ENCODE results near the gene FIBCD1. TPM values are rescaled to one million over a fixed set of nuclear protein-coding genes. Genes with fewer than 3 reads are reported as not detected.

FIBCD1 gene
- total and polyA plus RNA-seq, 2 of the 8 experiments (the other 6 are each of a cell fraction or from before 2014, with no cell fraction given), result 6.1 to 8.8 TPM

DNA sequence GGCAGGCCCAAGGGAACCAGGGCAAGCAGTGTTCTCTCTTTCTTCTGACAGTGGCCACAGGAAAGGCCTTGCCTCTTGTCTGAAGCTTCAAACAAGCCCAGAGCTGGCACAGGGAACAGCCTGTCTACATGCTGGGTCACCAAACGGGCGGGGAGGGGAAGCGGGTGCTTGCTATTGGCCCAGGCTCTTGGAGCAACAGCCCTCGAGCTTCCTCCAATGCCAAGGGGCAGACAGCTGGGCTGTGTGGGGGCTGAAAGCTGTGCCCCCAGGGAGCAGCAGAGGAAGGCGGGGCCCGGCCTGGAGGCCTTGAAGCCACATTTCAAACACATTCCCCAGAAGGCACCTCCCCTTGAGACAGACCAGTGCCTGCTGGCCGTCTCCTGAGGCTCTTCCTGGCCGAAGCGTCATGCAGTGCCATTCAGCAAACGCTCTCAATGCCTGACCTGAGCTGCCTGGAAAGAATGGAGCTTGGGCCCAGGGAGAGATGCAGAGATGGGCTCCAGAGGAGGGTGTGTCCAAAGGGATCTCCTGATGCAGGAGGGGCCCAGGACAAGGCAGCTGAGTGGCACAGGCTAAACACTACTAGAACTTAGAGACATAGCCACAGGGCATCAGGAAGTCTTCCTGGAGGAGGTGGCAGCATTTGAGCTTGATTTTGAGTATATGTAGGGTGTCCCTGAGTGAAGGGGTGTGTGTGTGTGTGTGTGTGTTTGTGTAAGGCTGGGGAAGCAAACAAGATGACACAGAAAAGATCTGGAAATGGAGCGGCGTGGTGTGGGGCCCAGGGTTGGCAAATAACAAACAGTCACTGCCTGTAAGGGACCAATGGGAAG lies 2.5 kb downstream of the FIBCD1 start:
- Histone ChIP-seq H4K5ac (ENCODE audit: insufficient read length, low read depth, low read length) (no peak overlapping the region), H3K14ac (ENCODE audit: insufficient read length) (no peak overlapping the region), H2BK15ac (ENCODE audit: low read length) (peak overlapping the region; percentile 72), H3K4me2 (ENCODE audit: insufficient read depth in 1 of 2, low read depth in 2 of 2, low read length in 2 of 2) (peak overlapping the region; percentile 16 to 39), H3K18ac (ENCODE audit: extremely low read depth, low read length) (peak overlapping the region; percentile 40; the same call in 1 of the 2 replicates), H3K79me1 (ENCODE audit: low read depth, low read length) (no peaks in the 10 kb centered on the region), H3K56ac (replicated peaks; ENCODE audit: insufficient read length, low read depth, low read length) (no peak overlapping the region), H3K9ac (replicated peaks in 1 of 4; ENCODE audit: extremely low read depth in 1 of 4, low read depth in 3 of 4, low read length in 3 of 4) (no peak overlapping the region), H2BK120ac (replicated peaks; ENCODE audit: low read depth, low read length) (no peak overlapping the region), H3K4me1 (replicated peaks in 1 of 4; ENCODE audit: control insufficient read depth in 3 of 4, insufficient read depth in 4 of 4, low read length in 3 of 4) (peaks cover 8 to 58% (median 34%) of the 10 kb centered on the region in 4 experiments), H3K79me2 (ENCODE audit: control insufficient read depth in 1 of 2, insufficient read depth in 2 of 2, low read length in 2 of 2) (no peaks in the 10 kb centered on the region), H3K23ac (ENCODE audit: insufficient read length) (no peak overlapping the region), H3K4ac (replicated peaks; ENCODE audit: insufficient read length, low read depth, low read length) (no peak overlapping the region), H2BK12ac (ENCODE audit: low read depth, low read length) (peak overlapping the region; percentile 93; the same call in 1 of the 2 replicates), H3K27me3 (replicated peaks in 1 of 4; ENCODE audit: control insufficient read depth in 3 of 4, extremely low read depth in 1 of 4, insufficient read depth in 3 of 4, low read length in 3 of 4) (peaks cover 18 to 41% (median 31%) of the 10 kb centered on the region in 4 experiments), H4K91ac (replicated peaks; ENCODE audit: insufficient read length, low read length) (peak overlapping the region; percentile 13), H3K4me3 (ENCODE audit: extremely low read depth in 1 of 4, insufficient read depth in 2 of 4, low read depth in 3 of 4, low read length in 4 of 4) (no peak overlapping the region), H2BK20ac (ENCODE audit: low read length) (peak overlapping the region; percentile 66; the same call in 1 of the 2 replicates), H4K8ac (ENCODE audit: extremely low read depth, insufficient read depth, low read length) (no peak overlapping the region), H4K20me1 (replicated peaks in 1 of 2; ENCODE audit: control insufficient read depth in 1 of 2, insufficient read depth in 2 of 2, low read length in 2 of 2) (peaks cover 3 to 5% of the 10 kb centered on the region in 2 experiments), H2AK5ac (ENCODE audit: low read depth, low read length) (peak overlapping the region; percentile 88), H2AFZ (ENCODE audit: low read length) (no peak overlapping the region), H2BK5ac (ENCODE audit: low read depth, low read length) (peak overlapping the region; percentile 75; the same call in 1 of the 2 replicates), H3K27ac (ENCODE audit: low read depth, low read length) (0 out of 2 replicates have a peak overlapping the region, but pooled peaks have one; percentile 48), H3K9me3 (ENCODE audit: insufficient read depth in 2 of 2, low read depth in 1 of 2, low read length in 1 of 2) (no peaks in the 10 kb centered on the region), H3K23me2 (ENCODE audit: low read depth, low read length) (peaks cover 14% of the 10 kb centered on the region; the same call in 1 of the 2 replicates), H3K36me3 (ENCODE audit: control insufficient read depth in 2 of 4, insufficient read depth in 4 of 4, low read length in 3 of 4) (no peaks in the 10 kb centered on the region; a peak in 1 of 8 replicates)
- no peak for FAIRE-seq
- WGBS, 2 experiments (ENCODE audit: extremely low coverage in 1 of 2, insufficient coverage in 1 of 2, insufficient read length in 1 of 2, insufficient replicate concordance in 2 of 2, low coverage in 1 of 2, low lambda C conversion rate in 2 of 2, missing lambda C conversion rate in 1 of 2), result 25% methylated on average over 12 of the region's 12 CpGs; no CpG with 5 or more reads in 1 of the 2 experiments
- ChIA-PET CTCF (ENCODE audit: partially characterized antibody) (interaction anchor here (0.6 to 7.8 kb wide), 13 partner anchors 8 to 347 kb away, joined by 3 to 38 read pairs (median 5); no protein-coding TSS in a partner anchor), POLR2A (ENCODE audit: partially characterized antibody) (interaction anchor here (0.7 to 1.4 kb wide), 3 partner anchors 26 to 43 kb away, joined by 3 to 4 read pairs (median 3); no protein-coding TSS in a partner anchor)
- DNase-seq (ENCODE audit: low read depth in 1 of 2, low spot score in 2 of 2), result peak; percentile 59 to 76
- TF ChIP-seq JUN (IDR thresholded peaks at IDR 0.05; ENCODE audit: low read depth, low read length) (no peak), NANOG (IDR thresholded peaks at IDR 0.05; ENCODE audit: insufficient read depth, low read depth, low read length, poor library complexity, severe bottlenecking) (no peak), POLR2A (IDR thresholded peaks at IDR 0.05; ENCODE audit: control extremely low read depth in 1 of 2, low read depth in 2 of 2, low read length in 2 of 2) (no peak), CEBPB (IDR thresholded peaks at IDR 0.05; ENCODE audit: low read depth, low read length) (no peak), EZH2 (IDR thresholded peaks at IDR 0.05; ENCODE audit: low read depth, low read length, severe bottlenecking) (no peak), RAD21 (IDR thresholded peaks at IDR 0.05 in 1 of 2, conservative IDR thresholded peaks at IDR 0.05 in 1 of 2; ENCODE audit: low read depth in 2 of 2, low read length in 2 of 2) (no peak), BRCA1 (IDR thresholded peaks at IDR 0.05; ENCODE audit: low read depth, low read length) (no peak), TAF1 (IDR thresholded peaks at IDR 0.05; ENCODE audit: low read depth, low read length) (peak; percentile 15; the same call in 1 of the 2 replicates), POLR2AphosphoS5 (IDR thresholded peaks at IDR 0.05; ENCODE audit: low read depth, low read length) (no peak)
- TF ChIP-seq, protein P1, sequence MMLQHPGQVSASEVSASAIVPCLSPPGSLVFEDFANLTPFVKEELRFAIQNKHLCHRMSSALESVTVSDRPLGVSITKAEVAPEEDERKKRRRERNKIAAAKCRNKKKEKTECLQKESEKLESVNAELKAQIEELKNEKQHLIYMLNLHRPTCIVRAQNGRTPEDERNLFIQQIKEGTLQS (IDR thresholded peaks at IDR 0.05; ENCODE audit: insufficient read depth, low read depth, low read length), result no peak
